ENCODE measurements around the gene GIMAP8.

The GIMAP8 gene

DNA sequence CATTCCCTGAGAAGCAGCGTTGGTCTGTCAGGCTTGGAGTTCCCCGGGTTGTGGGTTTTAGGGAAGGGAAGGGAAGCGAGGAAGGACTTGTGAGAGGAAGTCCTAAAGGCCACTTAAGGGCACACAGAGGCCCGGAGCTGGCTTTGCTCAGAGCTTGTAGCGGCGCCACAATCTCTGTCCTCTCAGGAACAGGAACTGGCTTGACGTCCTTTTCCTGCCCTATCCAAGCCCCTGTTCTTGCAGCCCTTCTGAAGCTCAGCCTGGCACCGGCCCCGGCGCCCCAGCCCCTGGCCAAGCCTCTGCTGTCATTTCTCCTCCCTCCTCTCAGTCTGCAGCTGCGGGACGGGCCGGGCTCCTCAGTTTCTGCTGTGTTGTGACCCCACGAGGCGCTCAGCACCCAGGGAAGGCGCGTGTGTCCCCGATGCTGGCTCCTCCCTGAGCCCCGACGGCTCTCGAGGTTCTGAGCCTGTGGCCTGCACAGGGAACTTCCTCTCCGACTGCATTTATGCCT, at the start of gene GIMAP8:
TSS of gene GIMAP8 (plus strand) at position 140 of the 511 bp plus-strand sequence. CDS start 16,069 bp downstream, outside the sequence.
- in situ Hi-C loops (cut with HindIII; ENCODE audit: low sequenced_read_pairs) = no loop called here
- DNase-seq (ENCODE audit: low read depth, low spot score) = no peak
- TF ChIP-seq, protein P1, sequence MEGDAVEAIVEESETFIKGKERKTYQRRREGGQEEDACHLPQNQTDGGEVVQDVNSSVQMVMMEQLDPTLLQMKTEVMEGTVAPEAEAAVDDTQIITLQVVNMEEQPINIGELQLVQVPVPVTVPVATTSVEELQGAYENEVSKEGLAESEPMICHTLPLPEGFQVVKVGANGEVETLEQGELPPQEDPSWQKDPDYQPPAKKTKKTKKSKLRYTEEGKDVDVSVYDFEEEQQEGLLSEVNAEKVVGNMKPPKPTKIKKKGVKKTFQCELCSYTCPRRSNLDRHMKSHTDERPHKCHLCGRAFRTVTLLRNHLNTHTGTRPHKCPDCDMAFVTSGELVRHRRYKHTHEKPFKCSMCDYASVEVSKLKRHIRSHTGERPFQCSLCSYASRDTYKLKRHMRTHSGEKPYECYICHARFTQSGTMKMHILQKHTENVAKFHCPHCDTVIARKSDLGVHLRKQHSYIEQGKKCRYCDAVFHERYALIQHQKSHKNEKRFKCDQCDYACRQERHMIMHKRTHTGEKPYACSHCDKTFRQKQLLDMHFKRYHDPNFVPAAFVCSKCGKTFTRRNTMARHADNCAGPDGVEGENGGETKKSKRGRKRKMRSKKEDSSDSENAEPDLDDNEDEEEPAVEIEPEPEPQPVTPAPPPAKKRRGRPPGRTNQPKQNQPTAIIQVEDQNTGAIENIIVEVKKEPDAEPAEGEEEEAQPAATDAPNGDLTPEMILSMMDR (IDR thresholded peaks at IDR 0.05; ENCODE audit: low read depth, low read length) = no peak
- H3K4me3 ChIP-seq (ENCODE audit: low read depth, low read length) = no peak within 1 kb of the TSS

GRCh38 chr7:150400788-150401423, 49.5 kb upstream of the GIMAP8 start:
- in situ Hi-C loops (cut with HindIII; ENCODE audit: low sequenced_read_pairs) = no loop called here
- no peak overlapping the region for H3K4me3 ChIP-seq (ENCODE audit: low read depth, low read length)
- no peak for DNase-seq (ENCODE audit: low read depth, low spot score)
- TF ChIP-seq, protein P1 (IDR thresholded peaks at IDR 0.05; ENCODE audit: low read depth, low read length) = no peak

DNA sequence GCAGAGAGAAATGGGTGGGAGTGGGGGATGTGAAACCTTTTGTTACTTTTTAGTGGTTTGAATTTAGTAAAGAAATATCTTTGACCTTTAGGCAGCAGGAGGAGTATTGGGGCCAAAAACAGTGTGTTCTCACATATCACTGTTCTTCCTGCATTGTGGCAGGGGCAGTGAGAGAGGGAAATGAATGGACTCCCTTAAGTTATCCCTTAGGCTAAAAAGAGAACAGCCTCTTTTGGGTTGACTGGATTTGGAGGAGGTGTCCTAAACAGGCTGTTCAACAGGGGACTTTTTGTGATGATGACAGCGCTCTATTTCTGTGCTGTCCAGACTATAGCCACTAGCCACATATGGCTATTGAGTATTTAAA, 49.0 kb upstream of the GIMAP8 start:
- TF ChIP-seq, protein P1 (IDR thresholded peaks at IDR 0.05; ENCODE audit: low read depth, low read length) = no peak
- no peak for DNase-seq (ENCODE audit: low read depth, low spot score)
- in situ Hi-C loops (cut with HindIII; ENCODE audit: low sequenced_read_pairs) = no loop called here
- H3K4me3 ChIP-seq (ENCODE audit: low read depth, low read length) = no peak overlapping the region

- H3K4me3 ChIP-seq (ENCODE audit: low read depth, low read length) = no peak overlapping the region
- in situ Hi-C loops (cut with HindIII; ENCODE audit: low sequenced_read_pairs) = no loop called here
- TF ChIP-seq, protein P1 (IDR thresholded peaks at IDR 0.05; ENCODE audit: low read depth, low read length) = no peak
- DNase-seq (ENCODE audit: low read depth, low spot score) = no peak
These were observed 48.4 kb upstream of the GIMAP8 start for GRCh38 chr7:150401861-150402631.

DNA sequence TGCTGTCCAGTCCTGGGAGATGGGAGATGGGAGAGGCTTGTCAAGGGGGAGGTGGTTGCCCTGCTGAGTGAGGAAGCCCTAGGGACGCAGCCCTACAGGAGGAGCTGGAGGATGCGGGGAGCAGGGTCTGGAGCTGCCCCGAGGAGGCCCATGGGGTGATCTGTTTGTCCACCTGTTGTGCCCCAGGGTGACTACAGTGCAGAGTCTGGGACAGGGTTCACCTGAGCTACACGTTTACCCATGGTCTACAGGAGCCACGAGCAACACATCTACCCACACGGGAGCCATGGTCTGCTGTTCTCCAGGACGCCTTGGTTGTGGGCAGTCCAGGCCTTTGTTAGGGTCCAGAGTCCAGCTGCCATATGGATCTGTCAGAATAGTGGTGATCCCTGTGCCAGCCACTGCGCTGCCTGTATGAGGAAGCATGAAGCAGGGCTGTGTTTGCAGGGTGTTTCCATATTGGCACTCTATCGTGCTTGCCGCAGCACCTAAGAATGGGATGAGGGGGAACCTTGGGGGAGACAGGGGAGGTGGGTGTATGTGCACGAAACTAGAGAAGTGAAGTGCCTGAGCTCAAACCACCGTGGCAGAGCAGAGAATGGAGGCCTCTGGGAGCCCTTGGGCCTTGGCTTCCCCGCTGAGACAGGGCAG, 47.6 kb upstream of the GIMAP8 start:
- no peak for DNase-seq (ENCODE audit: low read depth, low spot score)
- H3K4me3 ChIP-seq (ENCODE audit: low read depth, low read length) = no peak overlapping the region
- in situ Hi-C loops (cut with HindIII; ENCODE audit: low sequenced_read_pairs) = no loop called here
- TF ChIP-seq, protein P1 (IDR thresholded peaks at IDR 0.05; ENCODE audit: low read depth, low read length) = no peak

DNA sequence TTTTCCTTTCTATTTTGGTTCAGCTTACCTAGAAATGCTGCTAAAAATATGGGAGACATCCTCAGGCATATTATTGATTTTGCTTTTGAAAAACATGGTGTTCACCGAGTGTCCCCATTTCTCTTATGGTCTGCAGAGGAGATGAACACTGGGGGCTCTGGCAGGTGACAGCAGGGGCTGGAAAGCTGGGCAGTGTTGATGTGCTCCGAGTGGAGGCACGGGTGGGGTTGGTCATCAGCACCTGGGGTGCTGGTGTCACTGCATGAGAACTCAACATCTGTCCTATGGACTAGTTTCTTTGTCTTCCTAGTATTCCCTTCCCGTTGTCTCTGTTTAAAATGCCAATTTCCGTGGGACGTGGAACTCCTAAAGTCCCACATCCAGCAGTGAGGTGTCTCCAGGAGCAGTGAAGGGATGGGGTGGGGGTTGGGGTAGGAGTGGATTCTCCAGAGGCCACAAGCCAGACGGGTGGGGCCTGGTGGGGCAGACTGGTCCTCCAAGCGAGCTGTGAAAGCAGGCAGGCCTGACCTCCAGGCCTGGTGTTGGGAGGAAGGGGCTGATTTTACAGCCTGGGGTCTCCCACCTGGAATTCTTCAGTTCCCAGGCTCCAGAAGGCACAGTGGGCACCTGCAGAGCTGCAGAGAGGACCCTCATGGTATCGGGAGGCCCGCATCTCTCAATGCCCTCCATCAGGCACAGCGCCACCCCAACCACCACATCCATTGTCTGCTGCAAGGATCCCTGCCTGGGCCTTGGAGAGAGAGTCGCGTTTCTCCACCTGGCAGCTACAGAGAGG, 46.9 kb upstream of the GIMAP8 start:
- TF ChIP-seq, protein P1 (IDR thresholded peaks at IDR 0.05; ENCODE audit: low read depth, low read length) = no peak
- no peak overlapping the region for H3K4me3 ChIP-seq (ENCODE audit: low read depth, low read length)
- in situ Hi-C loops (cut with HindIII; ENCODE audit: low sequenced_read_pairs) = no loop called here
- DNase-seq (ENCODE audit: low read depth, low spot score) = no peak

Measured in astrocyte of the spinal cord (primary cell).